ENCODE measurements around the gene ACOXL. TPM values are rescaled to one million over a fixed set of nuclear protein-coding genes. Genes with fewer than 3 reads are reported as not detected.
A peak's percentile ranks its signal among the peaks of the same experiment; 100 is the strongest.

The ACOXL gene
- total and polyA plus RNA-seq, 9 of the 15 experiments (the other 6 are each of a cell fraction or from before 2014, with no cell fraction given): 0.31 to 0.56 TPM; not detected in 7

- 0 out of 2 replicates have a peak, but pooled peaks have one; percentile 50 for TF ChIP-seq HES1 (IDR thresholded peaks at IDR 0.05; ENCODE audit: low read depth)
- TF ChIP-seq ELF2 (CRISPR knock-in tag; IDR thresholded peaks at IDR 0.05): no peak
- 0 out of 2 replicates have a peak, but pooled peaks have one; percentile 32 for TF ChIP-seq NR2C2 (CRISPR knock-in tag; IDR thresholded peaks at IDR 0.05)
- TF ChIP-seq NR2C2 (tag; IDR thresholded peaks at IDR 0.05): 0 out of 2 replicates have a peak, but pooled peaks have one; percentile 26
- peak; percentile 34 for TF ChIP-seq RBBP5 (IDR thresholded peaks at IDR 0.05; ENCODE audit: borderline replicate concordance, insufficient read depth, low read length, poor library complexity, severe bottlenecking)
- TF ChIP-seq MEIS2 (IDR thresholded peaks at IDR 0.05; ENCODE audit: partially characterized antibody): peak; percentile 32
- TF ChIP-seq NUFIP1 (IDR thresholded peaks at IDR 0.05; ENCODE audit: partially characterized antibody): no peak
- peak; percentile 71; the same call in 1 of the 2 replicates for TF ChIP-seq ZNF589 (CRISPR knock-in tag; IDR thresholded peaks at IDR 0.05; ENCODE audit: low read depth)
- 0 out of 2 replicates have a peak, but pooled peaks have one; percentile 22 for TF ChIP-seq NFIC (IDR thresholded peaks at IDR 0.05)
- 0 out of 2 replicates have a peak, but pooled peaks have one; percentile 25 for TF ChIP-seq ZNF197 (CRISPR knock-in tag; IDR thresholded peaks at IDR 0.05; ENCODE audit: low read depth)
- peak; percentile 50; the same call in 1 of the 2 replicates for TF ChIP-seq HMGXB4 (CRISPR knock-in tag; IDR thresholded peaks at IDR 0.05)
- no peak for TF ChIP-seq TOE1 (IDR thresholded peaks at IDR 0.05; ENCODE audit: borderline replicate concordance)
- TF ChIP-seq TOE1 (CRISPR knock-in tag; IDR thresholded peaks at IDR 0.05; ENCODE audit: borderline replicate concordance, low read depth): 0 out of 2 replicates have a peak, but pooled peaks have one; percentile 24
- peak; percentile 37; the same call in 1 of the 2 replicates for TF ChIP-seq CREM (IDR thresholded peaks at IDR 0.05; ENCODE audit: low read depth)
- no peak for TF ChIP-seq PRDM10 (IDR thresholded peaks at IDR 0.05; ENCODE audit: partially characterized antibody)
- TF ChIP-seq KAT2B (IDR thresholded peaks at IDR 0.05; ENCODE audit: low read depth, low read length): peak; percentile 34
- TF ChIP-seq NONO (IDR thresholded peaks at IDR 0.05; ENCODE audit: low read depth in 2 of 2, low read length in 1 of 2): peak; percentile 16 to 98; a peak in 3 of 4 replicates
- peak; percentile 40; the same call in 1 of the 2 replicates for TF ChIP-seq TFAP4 (CRISPR knock-in tag; IDR thresholded peaks at IDR 0.05; ENCODE audit: borderline replicate concordance)
- TF ChIP-seq BCOR (IDR thresholded peaks at IDR 0.05): peak; percentile 14; the same call in 1 of the 2 replicates
- peak; percentile 77 for TF ChIP-seq BHLHE40 (IDR thresholded peaks at IDR 0.05; ENCODE audit: low read length)
Observed at GRCh38 chr2:111120253-111121027, 388.1 kb downstream of the ACOXL start, which contains the start of gene BCL2L11 (continued).

Measured in K562 (cell line).